Colon (tissue), 2 donors: ENCODE data around the gene SOWAHB.

Source experiments
- FAIRE-seq: peaks from 2 replicates; lab custom pipeline; 2012; peaks lifted over from hg19 to GRCh38; lab: Jason Lieb, UNC
- donor health status: control.
- donor health status: control.

Gene SOWAHB, protein sequence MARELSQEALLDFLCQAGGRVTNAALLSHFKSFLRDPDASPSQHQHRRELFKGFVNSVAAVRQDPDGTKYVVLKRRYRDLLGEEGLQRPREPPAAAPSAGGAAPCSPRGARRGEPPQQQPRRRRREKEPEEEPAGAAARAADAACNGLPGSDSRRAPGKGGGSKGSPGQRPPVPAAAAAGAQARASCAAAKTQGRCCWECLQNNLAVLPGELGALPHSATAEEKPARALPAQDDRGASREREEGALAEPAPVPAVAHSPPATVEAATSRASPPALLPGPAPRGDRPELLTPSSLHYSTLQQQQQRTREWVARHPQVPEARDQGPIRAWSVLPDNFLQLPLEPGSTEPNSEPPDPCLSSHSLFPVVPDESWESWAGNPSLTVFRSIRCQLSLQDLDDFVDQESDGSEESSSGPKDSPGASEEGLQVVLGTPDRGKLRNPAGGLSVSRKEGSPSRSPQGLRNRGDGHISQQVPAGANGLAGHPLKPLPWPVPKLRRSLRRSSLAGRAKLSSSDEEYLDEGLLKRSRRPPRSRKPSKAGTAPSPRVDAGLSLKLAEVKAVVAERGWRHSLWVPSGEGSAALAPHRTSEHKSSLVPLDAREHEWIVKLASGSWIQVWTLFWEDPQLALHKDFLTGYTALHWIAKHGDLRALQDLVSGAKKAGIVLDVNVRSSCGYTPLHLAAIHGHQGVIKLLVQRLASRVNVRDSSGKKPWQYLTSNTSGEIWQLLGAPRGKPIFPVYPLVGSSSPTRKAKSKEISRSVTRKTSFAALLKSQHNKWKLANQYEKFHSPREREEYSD

DNA sequence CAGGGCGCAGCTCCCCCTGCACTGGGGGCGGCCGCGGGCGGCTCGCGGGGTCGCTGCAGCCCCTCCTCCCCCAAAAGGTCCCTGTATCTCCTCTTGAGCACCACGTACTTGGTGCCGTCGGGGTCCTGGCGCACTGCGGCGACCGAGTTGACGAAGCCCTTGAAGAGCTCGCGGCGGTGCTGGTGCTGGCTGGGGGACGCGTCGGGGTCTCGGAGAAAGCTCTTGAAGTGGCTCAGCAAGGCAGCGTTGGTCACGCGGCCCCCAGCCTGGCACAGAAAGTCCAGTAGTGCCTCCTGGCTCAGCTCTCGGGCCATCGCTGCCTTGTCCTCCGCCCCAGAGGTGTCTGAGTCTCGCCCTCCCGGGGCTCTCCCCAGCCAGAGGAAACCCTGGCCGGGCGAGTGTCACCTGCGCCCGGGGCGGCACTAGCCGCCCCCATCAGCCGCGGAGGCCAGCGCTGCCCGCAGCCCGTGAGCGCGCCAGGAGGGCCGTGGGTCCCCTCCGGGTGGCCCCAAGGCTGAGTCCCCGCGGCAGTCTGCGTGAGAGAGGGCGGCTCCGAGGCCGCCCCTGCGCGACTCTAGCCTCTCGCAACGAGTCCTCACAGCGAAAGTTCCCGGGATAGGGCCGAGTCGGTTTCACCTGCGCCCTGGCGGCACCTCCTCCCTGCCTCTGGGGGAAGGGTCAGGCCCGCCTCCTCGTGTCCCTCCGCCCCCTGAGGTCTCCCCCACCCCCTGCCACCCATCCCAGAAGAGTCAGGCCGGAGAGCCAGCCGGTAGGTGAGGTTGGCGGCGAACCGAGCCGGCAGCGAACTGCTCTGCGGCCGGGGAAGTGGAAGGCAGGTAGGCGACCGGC, at the start of gene SOWAHB:
Gene SOWAHB (minus strand): TSS at position 609 of the 849 bp plus-strand sequence. CDS start 295 bp downstream, at position 314.
- FAIRE-seq: no peak

DNA sequence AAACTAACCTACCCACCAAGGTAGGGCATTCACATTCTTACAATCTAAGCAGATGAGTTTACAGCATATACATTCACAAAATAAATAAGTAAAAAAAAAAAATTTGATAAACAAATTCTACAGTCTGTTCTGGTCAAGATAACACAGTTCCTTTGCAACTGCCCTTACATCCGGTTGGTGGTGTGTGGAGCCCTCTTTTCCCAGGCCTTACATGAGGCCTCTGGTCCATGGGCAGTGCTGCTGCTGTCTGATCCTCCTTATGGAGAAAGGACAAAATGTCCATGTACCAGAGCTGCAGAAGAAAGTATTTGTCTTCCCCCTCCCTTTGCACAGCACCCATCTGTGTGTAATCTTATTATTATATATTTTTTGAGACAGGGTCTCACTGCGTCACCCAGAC, 49.4 kb upstream of the SOWAHB start:
- FAIRE-seq: no peak

DNA sequence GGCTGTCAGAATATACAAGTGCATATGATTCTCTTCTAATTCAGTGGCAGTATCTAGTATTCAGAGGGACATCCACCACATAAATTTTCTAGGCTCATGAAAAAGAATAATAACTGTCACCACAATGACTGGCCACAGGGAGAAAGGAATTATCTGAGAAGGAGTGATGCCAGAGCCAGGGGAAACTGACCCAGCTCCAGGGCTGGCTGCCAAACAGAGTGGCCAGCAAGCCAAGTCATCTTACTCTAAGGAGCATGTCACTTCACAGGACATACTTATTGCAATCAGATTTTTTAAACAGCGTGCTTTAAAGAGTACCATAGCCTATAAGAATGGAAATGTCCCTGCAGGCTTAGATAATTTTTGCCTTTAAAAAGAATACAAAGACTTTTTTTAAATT, 45.8 kb upstream of the SOWAHB start:
- no peak for FAIRE-seq

DNA sequence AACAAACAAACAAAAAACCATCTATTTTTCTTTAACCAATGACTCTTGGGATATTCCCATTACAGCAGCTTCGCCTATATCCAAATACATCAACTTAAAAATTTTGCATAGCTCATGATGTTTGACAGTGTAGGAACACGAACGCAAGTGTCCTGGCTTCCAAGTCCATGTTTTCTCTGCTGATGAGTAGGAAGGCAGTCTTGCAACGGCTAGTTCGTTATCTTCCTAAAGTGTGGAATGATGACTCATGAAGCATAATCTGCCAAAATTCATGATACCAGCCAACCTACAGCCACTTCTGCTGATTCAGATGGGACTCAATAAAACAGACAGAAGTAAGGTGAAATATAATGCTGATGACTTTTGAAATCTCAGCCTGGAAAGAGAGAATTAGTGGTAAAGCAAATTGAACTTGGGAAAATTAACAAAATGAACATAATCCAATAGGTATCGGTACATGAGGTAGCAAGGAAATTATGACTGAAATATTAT, 45.2 kb upstream of the SOWAHB start:
- FAIRE-seq: no peak

DNA sequence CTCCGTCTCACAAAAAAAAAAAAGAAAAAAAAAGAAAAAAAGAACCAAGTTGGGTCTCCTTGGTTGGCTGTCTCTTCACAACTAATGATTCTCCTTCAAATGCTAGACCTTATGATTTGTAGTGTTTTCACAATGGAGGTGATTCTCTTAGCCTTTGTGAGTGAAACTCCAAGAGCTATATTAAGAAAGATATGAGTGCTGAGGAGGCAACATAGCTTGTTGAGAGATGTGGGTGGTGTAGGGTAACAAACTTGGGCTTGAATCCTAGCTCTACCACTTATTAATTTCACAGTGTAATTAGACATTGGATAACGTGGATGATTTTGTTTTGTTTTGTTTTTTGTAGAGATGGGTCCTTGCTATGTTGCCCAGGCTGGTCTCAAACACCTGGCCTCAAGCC, 41.2 kb upstream of the SOWAHB start:
- FAIRE-seq: no peak

DNA sequence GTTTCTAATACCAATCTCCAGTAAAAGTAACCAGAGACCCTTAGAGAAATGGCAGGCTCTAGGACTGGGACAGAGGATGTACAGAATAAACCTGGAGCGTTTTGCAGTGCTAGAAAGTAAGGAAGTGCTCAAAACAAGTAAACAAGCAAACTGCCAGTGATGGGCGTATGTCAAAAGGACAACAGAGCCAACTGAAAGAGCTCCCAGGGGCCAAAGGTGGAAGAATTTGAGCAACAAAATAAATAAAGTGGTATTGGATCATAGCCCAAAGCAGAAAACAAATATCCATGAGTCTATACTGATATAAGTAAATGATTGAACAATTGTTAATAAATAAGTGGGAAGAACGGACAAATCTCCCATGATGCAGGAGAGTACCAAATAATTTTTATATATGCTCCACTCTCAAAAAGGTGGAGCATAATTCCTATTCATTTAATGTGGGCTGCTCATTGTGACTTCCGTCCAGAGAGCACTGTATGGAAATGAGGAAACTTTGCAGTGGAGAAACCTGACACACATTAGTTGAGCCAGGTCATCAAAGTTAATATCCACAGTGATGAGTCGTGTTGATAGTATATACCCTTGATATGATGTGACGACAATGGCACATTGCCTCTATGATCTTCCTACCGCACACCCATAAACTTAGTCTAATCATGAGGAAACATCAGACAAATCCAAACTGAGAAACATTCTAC, 33.8 kb upstream of the SOWAHB start:
- no peak for FAIRE-seq

DNA sequence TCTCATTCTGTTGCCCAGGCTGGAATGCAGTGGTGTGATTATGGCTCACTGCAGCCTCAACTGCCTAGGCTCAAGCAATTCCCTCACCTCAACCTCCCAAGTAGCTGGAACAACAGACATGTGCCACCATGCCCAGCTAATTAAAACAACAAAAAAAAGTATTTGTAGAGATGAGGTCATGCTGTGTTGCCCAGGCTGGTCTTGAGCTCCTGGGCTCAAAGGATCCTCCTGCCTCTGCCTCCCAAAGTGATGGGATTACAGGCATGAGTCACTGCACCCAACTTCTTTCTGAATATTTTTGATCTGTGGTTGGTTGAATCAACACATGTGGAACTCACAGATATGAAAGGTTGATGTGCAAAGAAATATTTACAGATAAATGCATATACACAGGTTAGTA, 33.1 kb upstream of the SOWAHB start:
- no peak for FAIRE-seq

DNA sequence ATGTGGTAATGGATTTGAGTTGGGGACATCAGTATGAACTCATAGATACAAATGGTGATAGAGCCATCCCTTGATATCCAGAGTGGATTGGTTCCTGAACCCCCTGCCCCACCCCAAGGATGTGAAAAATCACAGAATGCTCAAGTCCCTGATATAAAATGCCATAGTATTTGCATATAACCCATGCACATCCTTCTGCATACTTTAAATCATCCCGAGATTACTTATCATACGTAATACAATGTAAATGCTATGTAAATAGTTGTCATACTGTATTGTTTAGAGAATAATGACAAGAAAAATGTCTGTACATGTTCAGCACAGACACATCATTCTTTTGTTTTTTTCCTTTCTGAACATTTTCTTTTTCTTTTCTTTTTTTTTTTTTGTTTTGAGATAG, 32.7 kb upstream of the SOWAHB start:
- no peak for FAIRE-seq

DNA sequence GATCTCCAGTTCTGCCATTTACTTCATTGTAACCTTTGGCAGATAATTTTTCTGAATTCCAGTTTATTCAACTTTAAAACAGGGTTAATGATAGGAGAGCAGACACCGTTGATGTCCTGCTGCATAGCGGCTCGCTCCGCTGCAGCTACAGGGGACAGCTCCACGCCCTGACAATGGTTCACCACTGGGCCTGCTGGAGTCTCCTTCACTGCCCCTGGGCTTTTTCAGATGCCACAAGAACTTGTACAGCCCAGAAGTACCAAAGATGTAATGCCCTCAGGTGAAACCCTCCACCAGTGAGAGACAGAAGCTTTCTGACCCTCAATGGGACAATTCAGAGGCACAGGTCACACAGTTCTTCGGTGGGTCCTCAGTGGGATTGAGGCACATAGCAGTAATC, 28.9 kb upstream of the SOWAHB start:
- no peak for FAIRE-seq

DNA sequence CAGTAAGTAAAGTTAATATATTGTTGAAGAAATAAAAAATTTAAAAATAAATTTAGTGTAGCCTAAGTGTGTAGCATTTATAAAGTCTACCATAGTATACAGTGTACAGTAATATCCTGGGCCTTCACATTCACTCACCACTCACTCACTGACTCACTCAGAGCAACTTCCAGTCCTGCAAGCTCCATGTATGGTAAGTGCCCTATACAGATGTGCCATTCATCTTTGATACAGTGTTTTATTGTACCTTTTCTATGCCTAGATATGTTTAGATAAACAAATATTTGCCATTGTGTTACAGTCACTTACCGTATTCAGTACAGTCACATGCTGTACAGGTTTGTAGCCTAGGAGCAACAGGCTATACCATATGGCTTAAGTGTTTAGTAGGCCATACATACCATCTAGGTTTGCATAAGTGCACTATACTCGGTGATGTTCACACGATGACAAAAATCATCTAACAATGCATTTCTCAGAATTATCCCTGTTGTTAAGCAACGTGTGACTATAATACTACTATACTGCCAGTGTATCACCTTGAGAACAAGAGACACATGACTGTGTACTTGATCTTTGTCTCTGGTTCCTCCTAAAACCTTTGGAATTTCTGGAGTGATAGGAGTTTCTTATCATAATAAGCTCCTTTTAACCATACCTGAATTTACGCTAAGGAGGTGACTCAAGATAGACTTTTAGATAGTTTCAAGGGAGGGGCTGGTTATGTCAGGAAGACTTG, 25.8 kb upstream of the SOWAHB start:
- FAIRE-seq: no peak

DNA sequence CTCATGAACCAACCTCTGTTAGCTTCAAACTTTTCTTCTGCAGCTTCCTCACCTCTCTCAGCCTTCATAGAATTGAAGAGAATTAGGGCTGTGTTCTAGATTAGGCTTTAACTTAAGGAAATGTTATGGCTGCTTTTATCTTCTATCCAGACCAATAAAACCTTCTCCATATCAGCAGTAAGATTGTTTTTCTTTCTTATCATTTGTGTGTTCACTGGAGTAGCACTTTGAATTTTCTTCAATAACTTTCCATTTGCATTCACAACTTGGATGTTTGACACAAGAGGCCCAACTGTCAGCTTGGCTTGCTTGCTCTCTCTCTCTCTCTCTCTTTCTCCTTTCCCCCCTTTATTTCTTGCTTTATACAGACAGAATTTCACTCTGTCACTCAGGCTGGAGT, 22.8 kb upstream of the SOWAHB start:
- no peak for FAIRE-seq

DNA sequence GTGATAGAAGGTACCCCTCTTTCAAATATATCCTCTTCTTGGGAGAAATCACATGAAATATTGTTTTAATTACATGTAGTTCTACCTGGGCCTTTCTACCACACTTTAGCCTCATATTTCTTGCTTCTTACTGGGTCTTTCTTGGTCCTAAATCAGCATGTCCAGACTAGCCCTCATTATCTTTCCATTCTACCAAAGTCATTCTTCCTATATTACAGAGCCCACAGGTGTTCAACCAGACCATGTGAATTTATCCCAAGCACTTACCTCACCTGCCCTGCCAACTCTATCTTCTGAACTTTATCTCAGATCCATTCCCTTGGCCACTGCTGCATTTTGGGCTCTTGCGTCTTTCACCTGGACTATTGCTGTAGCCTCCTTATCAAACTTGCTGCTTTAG, 11.8 kb upstream of the SOWAHB start:
- FAIRE-seq: no peak

DNA sequence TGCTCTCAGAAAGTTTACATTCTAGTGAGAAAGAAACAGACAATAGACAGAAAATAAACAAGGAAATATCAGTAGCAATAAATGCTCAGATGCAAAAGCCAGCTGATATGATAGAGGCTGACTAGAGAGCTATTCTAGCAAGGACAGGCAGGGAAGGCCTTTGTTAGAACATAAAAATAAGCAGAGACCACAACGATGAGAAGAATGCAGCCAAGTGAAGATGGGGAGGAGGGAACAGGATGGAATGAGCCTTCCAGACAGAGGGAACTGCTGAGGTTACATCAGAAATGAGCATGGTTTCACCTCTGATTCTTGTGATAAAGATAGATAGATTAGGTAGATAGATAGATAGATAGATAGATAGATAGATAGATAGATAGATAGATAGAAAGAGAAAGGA, 7.6 kb upstream of the SOWAHB start:
- FAIRE-seq: no peak

DNA sequence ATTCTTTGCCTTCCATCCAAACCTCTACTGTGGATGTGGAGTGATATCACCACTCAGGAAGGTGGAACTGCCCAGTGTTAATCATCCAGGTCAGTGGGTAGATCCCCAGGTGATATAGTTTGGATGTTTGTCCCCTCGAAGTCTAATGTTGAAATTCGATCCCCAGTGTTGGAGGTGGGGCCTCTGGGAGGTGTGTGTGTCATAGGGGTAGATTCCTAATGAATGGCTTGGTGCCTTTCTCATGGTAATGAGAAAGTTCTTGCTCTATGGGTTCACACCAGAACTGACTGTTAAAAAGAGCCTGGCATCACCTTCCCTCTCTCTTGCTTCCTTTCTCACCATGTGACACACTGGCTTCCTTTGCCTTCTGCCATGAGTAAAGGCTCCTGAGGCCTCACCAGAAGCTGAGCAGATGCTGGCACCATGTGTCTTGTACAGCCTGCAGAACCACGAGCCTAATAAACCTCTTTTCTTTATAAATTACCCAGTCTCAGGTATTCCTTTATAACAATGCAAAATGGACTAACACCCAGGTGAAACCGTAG, 6.8 kb upstream of the SOWAHB start:
- FAIRE-seq: no peak

DNA sequence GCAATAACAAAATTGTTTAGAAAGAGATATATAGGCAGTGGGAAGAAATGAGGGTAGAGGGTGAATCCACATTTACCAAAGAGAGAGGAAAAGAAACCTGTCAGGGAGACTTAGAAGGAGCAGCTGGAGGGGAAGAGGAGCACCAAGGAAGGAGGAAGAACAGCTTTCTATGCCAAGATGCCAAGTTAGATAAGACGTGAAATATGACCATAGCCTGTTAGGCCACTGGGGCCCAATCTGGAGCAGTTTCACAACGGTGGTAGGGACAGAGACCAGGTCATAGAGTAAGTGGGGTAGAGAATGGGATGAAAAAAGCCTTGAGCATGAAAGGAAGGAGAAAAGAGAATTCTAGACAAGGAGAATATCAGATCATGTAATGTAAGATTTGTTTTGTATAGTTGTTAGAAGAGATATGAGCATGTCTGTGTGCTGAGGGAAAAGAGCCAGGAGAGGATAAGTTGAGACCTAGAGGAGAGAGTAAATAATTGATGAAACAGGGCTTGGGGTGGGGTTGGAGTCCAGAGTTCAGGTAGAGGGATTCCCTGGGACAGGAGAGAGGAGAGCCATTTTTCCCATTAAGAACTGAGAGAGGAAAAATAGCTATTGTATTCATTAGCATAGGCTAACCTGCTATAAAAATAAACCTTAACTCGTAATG, 4.4 kb upstream of the SOWAHB start:
- no peak for FAIRE-seq

DNA sequence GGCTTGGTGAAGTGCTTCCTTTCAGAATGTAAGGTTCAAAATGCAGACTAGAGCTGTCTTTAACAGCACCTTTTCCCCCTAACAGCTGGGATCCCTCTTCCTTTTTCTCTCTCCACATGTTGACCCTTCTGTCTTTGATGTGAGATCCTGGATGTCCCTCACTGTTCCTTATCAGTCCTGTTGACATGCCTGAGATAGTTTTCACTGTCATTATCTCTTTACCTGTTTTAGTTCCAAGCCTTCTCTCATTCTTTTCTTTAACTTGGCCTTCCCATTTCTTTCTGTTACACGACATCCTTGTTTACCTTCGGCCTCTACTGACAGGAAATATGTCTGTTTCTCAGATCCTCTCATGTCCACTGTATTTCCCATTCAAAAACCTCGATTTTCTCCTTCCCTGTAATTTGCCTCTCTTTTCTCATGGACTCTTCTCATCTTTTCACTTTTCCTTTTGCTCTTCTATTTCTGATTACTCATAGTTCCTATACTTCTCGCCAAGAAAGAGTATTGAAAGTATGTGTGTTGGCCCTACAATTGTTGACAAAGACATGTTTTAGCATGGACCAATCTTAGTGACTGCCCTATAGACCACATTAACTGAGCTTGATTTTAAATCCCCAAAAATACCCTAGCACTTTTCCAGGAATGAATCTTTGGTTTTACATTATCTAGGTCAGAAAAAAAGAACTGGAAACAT, 1.2 kb upstream of the SOWAHB start:
- no peak for FAIRE-seq

DNA sequence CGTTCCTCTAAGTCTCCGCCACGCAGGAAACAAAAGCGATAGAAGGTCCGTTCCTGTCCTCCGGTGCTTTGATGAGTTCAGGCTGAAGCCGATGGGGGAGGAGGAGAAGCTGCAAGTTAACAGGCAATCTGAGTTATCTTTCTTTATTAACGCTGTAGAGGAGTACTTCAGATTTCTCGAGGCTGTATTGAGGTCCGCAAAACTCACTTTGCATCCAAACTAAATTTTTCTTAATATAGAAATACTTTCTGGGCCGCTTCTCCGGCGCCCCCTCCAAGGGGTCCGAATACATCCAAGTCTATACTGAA, 395 bp upstream of the SOWAHB start:
- no peak for FAIRE-seq

DNA sequence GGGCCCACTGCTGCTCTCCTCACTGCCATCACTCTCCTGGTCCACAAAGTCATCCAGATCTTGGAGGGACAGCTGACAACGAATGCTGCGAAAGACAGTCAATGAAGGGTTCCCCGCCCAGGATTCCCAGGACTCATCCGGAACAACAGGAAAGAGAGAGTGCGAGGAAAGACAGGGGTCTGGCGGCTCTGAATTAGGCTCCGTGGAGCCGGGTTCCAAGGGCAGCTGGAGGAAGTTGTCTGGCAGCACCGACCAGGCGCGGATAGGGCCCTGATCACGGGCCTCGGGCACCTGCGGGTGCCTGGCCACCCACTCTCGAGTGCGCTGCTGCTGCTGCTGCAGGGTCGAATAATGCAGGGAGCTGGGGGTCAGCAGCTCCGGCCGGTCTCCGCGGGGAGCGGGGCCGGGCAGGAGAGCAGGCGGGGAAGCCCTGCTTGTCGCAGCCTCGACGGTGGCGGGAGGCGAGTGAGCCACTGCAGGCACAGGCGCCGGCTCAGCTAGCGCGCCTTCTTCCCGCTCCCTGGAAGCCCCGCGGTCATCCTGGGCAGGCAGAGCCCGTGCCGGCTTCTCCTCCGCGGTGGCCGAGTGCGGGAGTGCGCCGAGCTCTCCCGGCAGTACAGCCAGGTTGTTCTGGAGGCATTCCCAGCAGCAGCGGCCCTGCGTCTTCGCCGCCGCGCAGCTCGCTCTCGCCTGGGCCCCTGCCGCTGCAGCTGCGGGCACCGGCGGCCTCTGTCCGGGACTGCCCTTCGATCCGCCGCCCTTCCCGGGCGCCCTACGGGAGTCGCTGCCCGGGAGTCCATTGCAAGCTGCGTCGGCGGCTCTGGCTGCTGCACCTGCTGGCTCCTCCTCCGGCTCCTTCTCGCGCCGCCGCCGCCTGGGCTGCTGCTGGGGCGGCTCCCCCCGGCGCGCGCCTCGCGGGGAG, 1.1 kb downstream of the SOWAHB start:
- no peak for FAIRE-seq

DNA sequence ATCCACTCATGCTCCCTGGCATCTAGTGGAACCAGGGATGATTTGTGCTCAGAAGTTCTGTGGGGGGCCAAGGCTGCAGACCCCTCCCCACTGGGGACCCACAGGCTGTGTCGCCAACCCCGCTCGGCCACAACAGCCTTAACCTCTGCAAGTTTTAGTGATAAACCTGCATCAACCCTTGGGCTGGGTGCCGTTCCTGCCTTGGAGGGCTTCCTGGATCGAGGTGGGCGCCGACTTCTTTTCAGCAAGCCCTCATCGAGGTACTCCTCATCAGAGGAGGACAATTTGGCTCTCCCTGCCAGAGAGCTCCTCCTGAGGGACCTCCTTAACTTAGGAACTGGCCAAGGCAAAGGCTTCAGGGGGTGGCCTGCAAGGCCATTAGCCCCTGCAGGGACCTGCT, 1.9 kb downstream of the SOWAHB start:
- no peak for FAIRE-seq
